Glomerular endothelial cell (primary cell): ENCODE measurements around the gene KLK3. TPM values are rescaled to one million over a fixed set of nuclear protein-coding genes. Genes with fewer than 3 reads are reported as not detected.

Source experiments
- DNase-seq: peaks from one replicate; pipeline ENCODE4 v3.0.0-alpha.2; 2011; ENCODE audit warnings: low read depth, low spot score; ENCODE audit errors: extremely low read depth
- total RNA-seq: library from RNA; depleted of rRNA; stranded (reverse); fragments of >200 nt; gene quantifications from 2 replicates; pipeline ENCODE4 v1.2.3, GENCODE V29; 2015

The KLK3 gene
- total RNA-seq, 1 donor from 2014 or later = not detected

GRCh38 chr19:50896591-50897190 lies 42.0 kb downstream of the KLK3 start:
- no peak for DNase-seq

- DNase-seq = no peak
These were observed 42.5 kb downstream of the KLK3 start for GRCh38 chr19:50897191-50897607.

GRCh38 chr19:50897612-50898011 lies 42.9 kb downstream of the KLK3 start:
- DNase-seq = no peak

- DNase-seq = no peak
These were observed 43.3 kb downstream of the KLK3 start for GRCh38 chr19:50898018-50898417.

GRCh38 chr19:50899569-50899968 lies 44.9 kb downstream of the KLK3 start:
- DNase-seq = no peak

GRCh38 chr19:50902640-50903039 lies 47.9 kb downstream of the KLK3 start:
- DNase-seq = no peak

- no peak for DNase-seq
These were observed 51.5 kb downstream of the KLK3 start for GRCh38 chr19:50906217-50906616.

GRCh38 chr19:50908336-50908735 lies 53.6 kb downstream of the KLK3 start:
- no peak for DNase-seq

GRCh38 chr19:50909240-50910070 lies 54.7 kb downstream of the KLK3 start:
- DNase-seq = no peak

Other genes with a start within 250 kb of the KLK3 start
- 0.53 and 0.82 TPM in 2 replicates for gene SYT3, start 215.0 kb upstream of the KLK3 start, total RNA-seq
- gene C19orf81, start 205.5 kb upstream of the KLK3 start, total RNA-seq = 3.1 and 9.0 TPM in 2 replicates
- 1.2 and 2.0 TPM in 2 replicates for gene SHANK1, start 135.1 kb upstream of the KLK3 start, total RNA-seq
- gene CLEC11A, start 131.6 kb upstream of the KLK3 start, total RNA-seq = 14.4 and 16.2 TPM in 2 replicates
- not detected in 2 replicates for gene GPR32, start 84.5 kb upstream of the KLK3 start, total RNA-seq
- gene ACP4, start 64.5 kb upstream of the KLK3 start, total RNA-seq = not detected in 2 replicates
- gene KLK1, start 31.1 kb upstream of the KLK3 start, total RNA-seq = not detected in 2 replicates
- not detected in 2 replicates for gene KLK15, start 21.3 kb upstream of the KLK3 start, total RNA-seq
- gene KLK2, start 18.5 kb downstream of the KLK3 start, total RNA-seq = not detected in 2 replicates
- gene KLK4, start 56.5 kb downstream of the KLK3 start, total RNA-seq = not detected in 2 replicates
- gene KLK5, start 98.1 kb downstream of the KLK3 start, total RNA-seq = not detected in 2 replicates
- gene KLK6, start 114.7 kb downstream of the KLK3 start, total RNA-seq = not detected in 2 replicates
- gene KLK7, start 129.0 kb downstream of the KLK3 start, total RNA-seq = not detected in 2 replicates
- gene KLK8, start 146.7 kb downstream of the KLK3 start, total RNA-seq = not detected in 2 replicates
- not detected in 2 replicates for gene KLK10, start 164.8 kb downstream of the KLK3 start, total RNA-seq
- gene KLK11, start 171.7 kb downstream of the KLK3 start, total RNA-seq = not detected in 2 replicates
- gene KLK12, start 180.1 kb downstream of the KLK3 start, total RNA-seq = not detected in 2 replicates
- gene KLK13, start 210.2 kb downstream of the KLK3 start, total RNA-seq = not detected in 2 replicates
- not detected in 2 replicates for gene KLK14, start 228.0 kb downstream of the KLK3 start, total RNA-seq